Stimulated activated CD4-positive, alpha-beta T cell treated with anti-CD3 and anti-CD28 coated beads, Interleukin-2, amount 100 ng/mL, for 4 hours (primary cell): ENCODE measurements around the gene PLXNB1.
"Not testable (repeated sequence)": the region's sequence is repeated elsewhere in the genome, so short reads cannot be mapped to it uniquely, and the experiment has no call there.

Source experiments
- DNase-seq: peaks from one replicate; pipeline ENCODE4 v3.0.0-alpha.2; 2020; ENCODE audit warnings: low read depth

PLXNB1 gene

GRCh38 chr3:48404440-48405342 lies 25.2 kb downstream of the PLXNB1 start:
- DNase-seq = no peak

GRCh38 chr3:48403533-48404439 lies 26.1 kb downstream of the PLXNB1 start:
- no peak for DNase-seq

DNA sequence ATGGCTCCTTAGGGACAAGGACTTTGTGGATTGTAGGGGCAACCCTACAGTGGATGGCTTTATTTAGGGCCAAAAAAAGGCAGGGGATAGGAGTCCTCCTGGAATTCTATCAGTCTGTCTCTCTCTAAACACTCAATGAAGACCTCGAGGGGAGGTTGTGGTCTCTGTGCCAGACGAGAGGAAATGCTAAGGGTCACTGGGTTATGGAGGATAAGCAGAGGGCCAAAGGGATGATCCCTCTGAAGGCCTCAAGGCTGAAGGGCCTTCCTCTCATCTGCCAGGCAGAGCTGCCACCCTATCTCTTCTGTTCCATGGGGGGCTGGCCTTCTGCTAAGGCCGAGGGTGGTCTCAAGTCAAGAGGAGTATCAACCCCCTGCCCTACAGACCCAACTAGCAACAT lies 27.0 kb downstream of the PLXNB1 start:
- DNase-seq = no peak

GRCh38 chr3:48402281-48402732 lies 27.6 kb downstream of the PLXNB1 start:
- no peak for DNase-seq

DNA sequence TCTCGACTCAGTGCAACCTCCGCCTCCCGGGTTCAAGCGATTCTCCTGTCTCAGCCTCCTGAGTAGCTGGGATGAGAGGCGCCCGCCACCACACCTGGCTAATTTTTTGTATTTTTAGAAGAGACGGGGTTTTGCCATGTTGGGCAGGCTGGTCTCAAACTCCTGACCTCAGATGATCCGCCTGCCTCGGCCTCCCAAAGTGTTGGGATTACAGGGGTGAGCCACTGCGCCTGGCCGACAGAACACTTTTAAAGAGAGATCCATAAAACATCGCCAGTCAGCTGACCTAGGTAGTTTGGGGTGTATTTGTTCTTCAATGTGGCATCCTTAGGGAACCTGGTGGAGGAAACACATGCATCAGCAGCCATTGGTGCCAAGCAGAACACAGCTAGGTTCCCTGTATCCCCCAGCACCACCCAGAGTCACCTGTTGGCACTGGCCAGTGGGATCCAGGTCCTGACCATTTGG lies 28.4 kb downstream of the PLXNB1 start:
- DNase-seq = not testable (repeated sequence)

- DNase-seq = peak; percentile 61
These were observed 29.0 kb downstream of the PLXNB1 start for GRCh38 chr3:48400824-48401433.

GRCh38 chr3:48399387-48400172 lies 30.3 kb downstream of the PLXNB1 start:
- DNase-seq = no peak

GRCh38 chr3:48398701-48399386 lies 31.0 kb downstream of the PLXNB1 start:
- no peak for DNase-seq

DNA sequence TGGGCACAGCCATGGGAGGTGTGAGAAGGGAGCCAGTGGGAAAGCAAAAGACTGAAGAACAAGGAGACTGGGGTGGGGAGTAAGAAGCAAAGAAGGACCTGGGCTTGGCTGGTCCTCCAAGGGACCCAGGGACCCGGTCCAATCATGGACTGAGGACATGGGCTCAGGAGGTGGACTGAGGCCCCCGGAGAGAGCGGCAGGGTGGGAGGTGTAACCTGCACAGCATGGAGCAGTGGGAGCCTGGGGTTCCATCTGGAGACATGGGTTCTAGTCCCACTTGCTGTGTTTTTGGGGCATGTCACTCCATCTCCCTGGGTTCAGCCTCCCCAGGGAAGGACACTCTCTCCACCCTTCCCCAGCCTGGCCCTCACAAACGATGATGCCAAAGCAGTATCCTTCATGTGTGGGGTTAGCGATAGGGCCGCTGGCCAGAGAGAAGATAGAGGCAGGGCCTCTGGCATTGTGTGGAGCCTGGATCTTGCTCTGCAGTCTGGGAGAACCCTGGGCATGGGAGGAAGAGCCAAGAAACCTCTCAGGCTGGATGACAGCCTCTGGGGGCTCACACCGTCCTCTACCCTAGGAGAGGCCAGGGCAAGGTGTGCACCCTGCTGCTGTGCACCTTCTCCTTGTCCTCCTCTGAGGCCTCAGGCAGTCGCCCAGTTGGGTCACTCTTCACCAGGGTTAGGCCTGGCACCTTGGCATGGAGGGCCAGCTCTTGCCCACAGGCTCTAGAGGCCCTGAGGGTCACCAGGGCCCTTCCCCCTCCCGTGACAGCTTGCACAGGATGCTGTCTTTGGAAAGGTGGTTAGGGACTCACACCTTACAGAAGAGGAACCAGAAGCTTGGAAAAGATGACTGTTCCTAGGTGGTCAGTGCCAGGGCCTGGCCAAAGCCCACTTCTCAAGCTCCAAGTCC lies 31.9 kb downstream of the PLXNB1 start:
- DNase-seq = no peak

GRCh38 chr3:48395714-48396113 lies 34.2 kb downstream of the PLXNB1 start:
- DNase-seq = no peak

DNA sequence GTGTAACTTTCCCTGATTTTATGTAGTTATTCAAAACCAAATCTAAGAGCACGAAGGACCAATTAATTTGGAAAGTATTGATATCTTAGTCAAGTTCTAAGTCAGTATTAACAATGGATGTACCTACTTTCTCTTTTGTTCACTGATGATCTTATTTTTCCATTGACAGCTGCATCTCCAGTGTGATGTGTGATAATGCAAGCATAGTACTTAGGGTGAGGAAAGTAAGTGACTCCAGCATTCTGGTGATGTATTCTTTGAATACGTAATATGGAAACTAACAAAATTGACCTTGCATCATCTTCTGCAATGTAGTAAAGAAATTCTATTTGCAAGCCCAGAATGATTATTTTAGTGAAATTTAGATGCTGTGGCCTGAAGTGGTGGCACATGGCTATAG lies 35.5 kb downstream of the PLXNB1 start:
- no peak for DNase-seq

DNA sequence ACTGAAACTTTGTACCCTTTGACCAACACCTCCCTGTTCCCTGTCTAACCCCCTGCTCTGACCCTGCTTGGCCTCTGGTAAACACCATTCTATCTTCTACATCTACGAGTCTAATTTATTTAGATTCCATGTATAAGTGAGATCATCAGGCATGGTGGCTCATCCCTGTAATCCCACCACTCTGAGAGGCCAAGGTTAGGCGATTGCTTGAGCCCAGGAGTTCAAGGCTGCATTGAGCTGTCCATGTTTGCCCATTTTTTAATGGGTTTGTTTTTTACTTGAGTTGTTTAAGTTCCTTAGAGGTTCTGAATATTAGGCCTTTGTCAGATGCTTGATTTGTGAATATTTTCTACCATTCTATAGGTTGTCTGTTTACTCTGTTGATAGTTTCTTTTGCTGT lies 40.9 kb downstream of the PLXNB1 start:
- no peak for DNase-seq

GRCh38 chr3:48387634-48388033 lies 42.3 kb downstream of the PLXNB1 start:
- no peak for DNase-seq

- no peak for DNase-seq
These were observed 56.9 kb downstream of the PLXNB1 start for GRCh38 chr3:48372862-48373435.

GRCh38 chr3:48372377-48372770 lies 57.5 kb downstream of the PLXNB1 start:
- DNase-seq = no peak

GRCh38 chr3:48371651-48372376 lies 58.1 kb downstream of the PLXNB1 start, which contains the start of gene FBXW12:
Gene FBXW12 (plus strand): TSS chr3:48372219. CDS start chr3:48372768, 549 bp downstream.
- DNase-seq = no peak

DNA sequence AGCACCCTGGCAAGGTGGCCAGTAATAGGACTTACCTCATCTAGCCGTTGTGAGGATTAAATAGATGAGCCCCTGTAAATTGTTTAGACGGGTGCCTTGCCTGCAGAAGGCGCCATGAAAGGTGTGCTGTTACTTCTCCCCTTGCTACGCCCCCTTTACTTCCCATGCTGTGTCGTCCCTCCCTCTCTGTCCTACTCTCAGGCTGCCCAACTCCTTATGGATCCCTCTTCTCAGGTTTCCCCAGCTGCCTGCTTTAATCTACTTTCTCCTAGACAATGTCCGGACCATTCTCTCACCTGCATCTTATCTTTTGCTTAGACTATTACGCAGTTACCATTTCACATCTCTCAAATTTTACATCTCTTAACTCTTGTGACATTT lies 59.6 kb downstream of the PLXNB1 start:
- no peak for DNase-seq

DNA sequence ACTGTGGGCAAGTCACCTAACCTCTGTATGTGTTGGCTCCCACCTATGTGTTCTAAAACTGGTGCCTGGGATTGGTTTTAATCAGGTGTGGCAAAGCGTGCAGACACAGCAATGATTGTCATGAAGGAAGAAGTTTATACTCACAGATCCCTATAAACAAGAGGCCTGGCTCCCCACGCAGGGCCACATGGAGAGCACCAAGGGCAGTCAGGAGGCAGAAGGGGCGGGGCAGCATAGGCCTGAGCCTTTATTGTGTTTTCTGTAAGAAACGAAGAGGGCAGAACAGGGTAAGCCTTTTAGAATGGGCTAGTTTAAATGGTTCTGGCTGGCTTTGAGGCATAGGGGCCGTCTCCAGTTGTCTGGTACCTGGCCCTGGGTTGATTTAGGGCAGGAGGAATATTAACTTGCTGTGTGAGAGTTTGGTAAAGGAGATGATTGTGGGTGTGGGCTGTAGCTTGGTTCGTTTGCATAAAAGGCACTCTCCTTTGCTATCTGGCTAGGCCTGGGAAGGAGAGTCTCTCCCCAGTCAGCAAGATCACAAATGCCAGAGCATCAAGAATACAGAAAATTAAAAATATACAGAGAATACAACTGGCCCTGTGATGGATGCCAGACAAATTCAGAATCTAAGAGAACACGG lies 60.1 kb downstream of the PLXNB1 start:
- DNase-seq = no peak
